ENCODE results near the gene NDFIP2. TPM values are rescaled to one million over a fixed set of nuclear protein-coding genes. Genes with fewer than 3 reads are reported as not detected.

The NDFIP2 gene
- total and polyA plus RNA-seq, 7 donors: 14.7 to 48.2 (median 28.3) TPM

DNA sequence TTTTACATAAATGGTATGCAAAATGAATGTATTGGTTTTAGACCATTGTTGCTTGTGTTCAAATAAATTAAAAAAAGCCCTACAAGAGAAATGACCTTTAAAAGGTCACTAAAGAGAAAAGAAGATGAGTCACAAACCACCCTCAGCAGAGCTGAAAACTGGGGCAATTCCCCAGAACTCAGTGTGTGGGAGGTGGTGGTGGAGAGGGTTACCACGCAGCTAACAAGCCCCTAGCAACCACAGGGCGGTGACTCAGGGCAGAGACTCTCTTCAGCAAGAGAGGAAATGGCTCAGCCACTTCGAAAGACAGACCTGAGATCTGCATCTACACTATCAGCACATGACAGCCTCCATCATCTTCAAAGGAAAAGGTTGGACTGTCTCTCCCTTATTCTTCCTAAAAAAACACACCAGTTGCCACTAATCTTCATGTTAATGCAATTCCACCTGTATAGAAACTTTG is 29.4 kb upstream of the NDFIP2 start:
- WGBS, 3 donors: 34 to 67% (median 38%) methylated on average over 3 of the region's 3 CpGs
- H3K9me3 ChIP-seq: no peaks in the 10 kb centered on the region
- ATAC-seq (no peak), DNase-seq (no peak)
- no peaks in the 10 kb centered on the region for H3K36me3 ChIP-seq (ENCODE audit: insufficient read depth in 1 of 2, low read depth in 1 of 2)
- TF ChIP-seq, protein P1, sequence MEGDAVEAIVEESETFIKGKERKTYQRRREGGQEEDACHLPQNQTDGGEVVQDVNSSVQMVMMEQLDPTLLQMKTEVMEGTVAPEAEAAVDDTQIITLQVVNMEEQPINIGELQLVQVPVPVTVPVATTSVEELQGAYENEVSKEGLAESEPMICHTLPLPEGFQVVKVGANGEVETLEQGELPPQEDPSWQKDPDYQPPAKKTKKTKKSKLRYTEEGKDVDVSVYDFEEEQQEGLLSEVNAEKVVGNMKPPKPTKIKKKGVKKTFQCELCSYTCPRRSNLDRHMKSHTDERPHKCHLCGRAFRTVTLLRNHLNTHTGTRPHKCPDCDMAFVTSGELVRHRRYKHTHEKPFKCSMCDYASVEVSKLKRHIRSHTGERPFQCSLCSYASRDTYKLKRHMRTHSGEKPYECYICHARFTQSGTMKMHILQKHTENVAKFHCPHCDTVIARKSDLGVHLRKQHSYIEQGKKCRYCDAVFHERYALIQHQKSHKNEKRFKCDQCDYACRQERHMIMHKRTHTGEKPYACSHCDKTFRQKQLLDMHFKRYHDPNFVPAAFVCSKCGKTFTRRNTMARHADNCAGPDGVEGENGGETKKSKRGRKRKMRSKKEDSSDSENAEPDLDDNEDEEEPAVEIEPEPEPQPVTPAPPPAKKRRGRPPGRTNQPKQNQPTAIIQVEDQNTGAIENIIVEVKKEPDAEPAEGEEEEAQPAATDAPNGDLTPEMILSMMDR (IDR thresholded peaks at IDR 0.05): no peak
- H3K4me3 ChIP-seq: no peak overlapping the region
- H3K4me1 ChIP-seq: no peaks in the 10 kb centered on the region
- H3K27ac ChIP-seq: no peak overlapping the region
- no peaks in the 10 kb centered on the region for H3K27me3 ChIP-seq (ENCODE audit: insufficient read depth in 3 of 3, low read length in 2 of 3)
- intact Hi-C loops (cut with DNase I): no loop called here

DNA sequence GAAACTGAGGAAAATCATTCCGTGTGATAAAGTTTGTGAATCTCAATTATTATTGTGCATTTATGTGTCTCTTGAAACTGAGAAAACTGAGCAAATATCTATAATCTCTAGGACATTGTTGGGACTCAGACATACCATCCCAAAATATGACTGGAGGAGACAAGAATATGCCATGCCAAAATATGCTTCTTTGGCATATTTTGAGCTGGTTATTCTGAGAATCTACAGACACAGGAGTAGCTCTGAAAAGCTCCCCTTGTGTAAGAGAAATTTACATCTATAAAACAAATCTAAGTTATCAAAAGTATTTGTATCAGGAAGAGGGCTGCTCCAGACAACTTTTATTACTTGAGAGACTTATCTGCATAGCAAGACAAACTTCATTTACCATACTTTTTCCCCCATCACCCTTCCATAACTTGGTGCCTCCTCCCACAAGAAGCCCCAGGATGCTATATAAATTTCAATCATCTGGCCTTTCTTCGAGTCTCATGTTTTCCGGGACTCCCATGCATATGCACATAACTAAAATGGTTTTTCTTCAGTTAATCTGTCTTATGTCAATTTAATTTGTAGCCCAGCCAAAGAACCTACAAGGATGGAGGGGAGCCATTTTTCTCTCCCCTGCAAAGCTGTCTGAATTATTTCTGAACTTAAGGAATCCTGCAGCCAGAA is 28.6 kb upstream of the NDFIP2 start:
- TF ChIP-seq, protein P1 (IDR thresholded peaks at IDR 0.05): no peak
- no peak overlapping the region for H3K27ac ChIP-seq
- 59 to 68% (median 67%) methylated on average over 3 of the region's 3 CpGs for WGBS, 3 donors
- intact Hi-C loops (cut with DNase I): no loop called here
- H3K9me3 ChIP-seq: no peaks in the 10 kb centered on the region
- H3K27me3 ChIP-seq (ENCODE audit: insufficient read depth in 3 of 3, low read length in 2 of 3): no peaks in the 10 kb centered on the region
- H3K36me3 ChIP-seq (ENCODE audit: insufficient read depth in 1 of 2, low read depth in 1 of 2): no peaks in the 10 kb centered on the region
- DNase-seq (no peak), ATAC-seq (no peak)
- H3K4me1 ChIP-seq: no peaks in the 10 kb centered on the region
- no peak overlapping the region for H3K4me3 ChIP-seq

DNA sequence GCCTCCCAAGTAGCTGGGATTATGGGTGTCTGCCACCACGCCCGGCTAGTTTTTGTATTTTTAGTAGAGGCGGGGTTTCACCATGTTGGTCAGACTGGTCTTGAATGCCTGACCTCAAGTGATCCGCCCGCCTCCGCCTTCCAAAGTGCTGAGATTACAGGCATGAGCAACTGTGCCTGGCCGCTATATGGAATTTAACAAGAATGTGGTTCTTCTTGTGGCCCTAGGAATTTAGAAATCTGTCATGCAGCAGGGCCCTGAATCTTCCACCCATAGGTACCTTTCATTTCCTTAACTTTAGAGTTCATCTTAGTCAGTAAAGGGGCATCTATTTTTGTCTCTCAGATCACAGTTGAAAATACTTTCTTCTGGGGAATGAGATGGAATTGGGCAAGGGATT is 25.6 kb upstream of the NDFIP2 start:
- intact Hi-C loops (cut with DNase I): no loop called here
- WGBS, 3 donors: 95 to 96% (median 96%) methylated on average over 7 of the region's 7 CpGs
- DNase-seq (no peak), ATAC-seq (no peak)
- H3K9me3 ChIP-seq: no peaks in the 10 kb centered on the region
- no peaks in the 10 kb centered on the region for H3K4me1 ChIP-seq
- H3K27ac ChIP-seq: no peak overlapping the region
- TF ChIP-seq, protein P1 (IDR thresholded peaks at IDR 0.05): no peak
- no peaks in the 10 kb centered on the region for H3K36me3 ChIP-seq (ENCODE audit: insufficient read depth in 1 of 2, low read depth in 1 of 2)
- H3K27me3 ChIP-seq (ENCODE audit: insufficient read depth in 3 of 3, low read length in 2 of 3): no peaks in the 10 kb centered on the region
- H3K4me3 ChIP-seq: no peak overlapping the region

DNA sequence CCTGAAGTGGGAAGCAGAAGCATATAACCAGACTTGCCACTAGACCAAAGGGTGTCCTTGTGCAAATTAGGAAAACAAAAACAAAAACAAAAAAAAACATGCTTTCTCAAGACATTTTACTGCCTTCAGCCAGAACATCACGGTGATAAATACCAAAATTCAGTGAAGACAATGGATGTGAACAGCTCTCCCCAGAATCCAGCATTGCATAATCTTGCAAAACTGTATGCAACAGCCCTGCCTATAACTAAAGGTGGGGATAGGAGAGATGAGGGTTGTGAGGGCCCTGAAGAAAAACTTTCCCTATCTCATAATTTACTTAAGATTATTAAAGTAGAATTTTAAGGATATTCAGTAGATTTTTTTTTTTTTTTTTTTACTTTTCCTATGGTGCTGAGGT is 24.9 kb upstream of the NDFIP2 start:
- Histone ChIP-seq H3K4me3 (no peak overlapping the region), H3K9me3 (no peaks in the 10 kb centered on the region), H3K36me3 (ENCODE audit: insufficient read depth in 1 of 2, low read depth in 1 of 2) (no peaks in the 10 kb centered on the region), H3K27ac (no peak overlapping the region), H3K4me1 (no peaks in the 10 kb centered on the region), H3K27me3 (ENCODE audit: insufficient read depth in 3 of 3, low read length in 2 of 3) (no peaks in the 10 kb centered on the region)
- intact Hi-C loops (cut with DNase I): no loop called here
- no peak for DNase-seq
- no peak for ATAC-seq
- TF ChIP-seq, protein P1 (IDR thresholded peaks at IDR 0.05): no peak
- WGBS, 3 donors: 63 to 77% (median 72%) methylated on average over 1 of the region's 1 CpG

Data from psoas muscle (tissue), 8 donors.